ENCODE results near the gene ARID3A. TPM values are rescaled to one million over a fixed set of nuclear protein-coding genes. Genes with fewer than 3 reads are reported as not detected.

Gene ARID3A
- total and polyA plus RNA-seq, 8 donors = 20.6 to 35.7 (median 23.6) TPM

GRCh38 chr19:944663-945241 lies 18.9 kb downstream of the ARID3A start:
- TF ChIP-seq, protein P1, sequence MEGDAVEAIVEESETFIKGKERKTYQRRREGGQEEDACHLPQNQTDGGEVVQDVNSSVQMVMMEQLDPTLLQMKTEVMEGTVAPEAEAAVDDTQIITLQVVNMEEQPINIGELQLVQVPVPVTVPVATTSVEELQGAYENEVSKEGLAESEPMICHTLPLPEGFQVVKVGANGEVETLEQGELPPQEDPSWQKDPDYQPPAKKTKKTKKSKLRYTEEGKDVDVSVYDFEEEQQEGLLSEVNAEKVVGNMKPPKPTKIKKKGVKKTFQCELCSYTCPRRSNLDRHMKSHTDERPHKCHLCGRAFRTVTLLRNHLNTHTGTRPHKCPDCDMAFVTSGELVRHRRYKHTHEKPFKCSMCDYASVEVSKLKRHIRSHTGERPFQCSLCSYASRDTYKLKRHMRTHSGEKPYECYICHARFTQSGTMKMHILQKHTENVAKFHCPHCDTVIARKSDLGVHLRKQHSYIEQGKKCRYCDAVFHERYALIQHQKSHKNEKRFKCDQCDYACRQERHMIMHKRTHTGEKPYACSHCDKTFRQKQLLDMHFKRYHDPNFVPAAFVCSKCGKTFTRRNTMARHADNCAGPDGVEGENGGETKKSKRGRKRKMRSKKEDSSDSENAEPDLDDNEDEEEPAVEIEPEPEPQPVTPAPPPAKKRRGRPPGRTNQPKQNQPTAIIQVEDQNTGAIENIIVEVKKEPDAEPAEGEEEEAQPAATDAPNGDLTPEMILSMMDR (IDR thresholded peaks at IDR 0.05) = no peak
- H3K36me3 ChIP-seq = peaks cover 0 to 13% of the 10 kb centered on the region in 2 donors
- peaks cover 14 to 45% of the 10 kb centered on the region in 2 donors for H3K4me1 ChIP-seq
- H3K9me3 ChIP-seq = no peaks in the 10 kb centered on the region
- intact Hi-C loops (cut with DNase I) = no loop called here
- H3K4me3 ChIP-seq = no peak overlapping the region
- H3K27ac ChIP-seq = no peak overlapping the region
- ATAC-seq (no peak), DNase-seq (peak in 1 of 4 donors; percentile 66)
- no peaks in the 10 kb centered on the region for H3K27me3 ChIP-seq

- ATAC-seq (no peak), DNase-seq (no peak)
- Histone ChIP-seq H3K36me3 (peaks cover 0 to 13% of the 10 kb centered on the region in 2 donors), H3K27me3 (no peaks in the 10 kb centered on the region), H3K27ac (no peak overlapping the region), H3K9me3 (no peaks in the 10 kb centered on the region), H3K4me1 (peaks cover 8 to 37% of the 10 kb centered on the region in 2 donors), H3K4me3 (no peak overlapping the region)
- intact Hi-C loops (cut with DNase I) = no loop called here
- TF ChIP-seq, protein P1 (IDR thresholded peaks at IDR 0.05) = no peak
Observed at GRCh38 chr19:945401-946252, 19.8 kb downstream of the ARID3A start.

DNA sequence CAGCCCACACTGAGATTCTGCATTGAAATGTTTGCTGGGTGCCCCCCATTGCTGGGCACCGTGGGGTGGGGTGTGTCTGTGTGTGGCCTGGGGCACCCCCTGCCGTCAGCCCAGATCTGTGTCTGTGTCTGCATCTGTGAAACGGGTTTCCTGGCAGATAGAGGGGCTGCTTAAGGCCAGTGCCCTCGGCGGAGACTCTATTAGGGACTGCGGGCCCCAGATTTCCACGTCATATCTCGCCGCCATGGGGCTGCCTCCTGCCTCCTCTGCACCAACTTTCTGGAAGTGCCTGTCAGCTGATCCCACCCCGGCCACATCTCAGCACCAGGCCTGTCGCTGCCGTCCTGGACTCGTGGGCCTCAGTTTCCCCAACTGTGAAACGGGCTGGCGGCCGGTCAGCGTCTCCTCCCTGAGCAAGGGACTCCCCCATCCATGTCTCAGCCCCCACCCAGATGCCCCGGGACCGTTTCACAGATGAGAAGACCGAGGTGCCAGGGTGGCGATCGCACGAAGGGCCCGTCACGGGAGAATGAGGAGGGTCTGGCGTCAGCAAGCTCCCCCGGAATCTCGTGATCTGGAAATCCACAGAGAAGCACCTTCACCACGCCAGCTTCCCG lies 21.4 kb downstream of the ARID3A start:
- Histone ChIP-seq H3K27me3 (no peaks in the 10 kb centered on the region), H3K4me3 (no peak overlapping the region), H3K36me3 (peaks cover 0 to 12% of the 10 kb centered on the region in 2 donors), H3K27ac (peak overlapping the region in 1 of 2 donors; percentile 33), H3K9me3 (no peaks in the 10 kb centered on the region), H3K4me1 (peaks cover 0 to 31% of the 10 kb centered on the region in 2 donors)
- intact Hi-C loops (cut with DNase I) = no loop called here
- DNase-seq (no peak), ATAC-seq (no peak)
- TF ChIP-seq, protein P1 (IDR thresholded peaks at IDR 0.05) = no peak

DNA sequence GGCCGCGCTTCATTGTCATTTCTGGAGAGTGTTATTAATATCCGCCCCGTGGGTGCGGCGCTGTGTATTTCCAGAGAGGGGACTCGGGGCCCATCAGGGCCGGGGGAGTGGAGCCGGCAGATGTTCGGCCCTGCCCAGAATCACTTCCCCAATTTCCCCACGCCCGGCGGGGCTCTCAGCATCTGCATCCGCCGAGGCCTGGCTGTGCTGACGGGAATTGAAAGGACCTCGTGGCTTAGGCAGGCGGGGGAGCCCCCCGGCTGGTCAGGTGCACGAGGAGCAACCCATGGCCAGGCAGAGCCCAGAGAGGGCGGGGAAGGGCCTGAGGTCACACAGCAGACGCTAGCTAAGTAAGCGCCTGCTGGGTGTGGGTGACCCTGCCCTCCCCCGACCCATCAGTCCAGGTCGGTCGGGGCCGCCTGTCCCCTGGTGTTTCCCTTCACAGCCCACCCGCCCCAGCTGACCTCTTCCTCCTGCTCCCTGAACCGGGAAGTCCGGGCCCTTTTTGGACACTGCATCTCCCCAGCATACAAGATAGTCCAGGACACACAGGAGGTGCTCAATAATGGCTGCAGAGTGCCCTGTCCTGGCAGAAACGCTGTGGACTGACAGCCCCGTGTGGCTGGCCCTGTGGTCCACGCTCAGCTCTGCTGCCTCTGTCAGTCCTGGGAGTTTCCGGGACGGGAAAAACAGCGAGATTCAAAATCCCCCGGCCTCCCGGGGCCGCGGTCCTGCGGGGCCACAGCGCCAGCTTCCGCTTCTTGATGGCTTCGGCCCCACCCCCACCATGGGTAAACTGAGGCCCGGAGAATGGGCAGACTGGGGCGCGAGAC lies 22.1 kb downstream of the ARID3A start:
- peak; percentile 65 for ATAC-seq
- no peaks in the 10 kb centered on the region for H3K27me3 ChIP-seq
- peaks cover 0 to 4% of the 10 kb centered on the region in 2 donors for H3K36me3 ChIP-seq
- TF ChIP-seq, protein P1 (IDR thresholded peaks at IDR 0.05) = no peak
- no peaks in the 10 kb centered on the region for H3K9me3 ChIP-seq
- peak overlapping the region in 1 of 2 donors; percentile 33 for H3K27ac ChIP-seq
- intact Hi-C loops (cut with DNase I) = no loop called here
- no peak overlapping the region for H3K4me3 ChIP-seq
- peaks cover 6 to 33% of the 10 kb centered on the region in 2 donors for H3K4me1 ChIP-seq
- peak in 2 of 4 donors; percentile 85 to 91 for DNase-seq

Data from left lung (tissue), 10 donors.